GM19351 (cell line): ENCODE measurements around the gene AKAP13.
"Not testable (repeated sequence)": the region's sequence is repeated elsewhere in the genome, so short reads cannot be mapped to it uniquely, and the experiment has no call there.

Experiments
- ATAC-seq: cut with Tn5 transposase; IDR thresholded peaks from one replicate; pipeline ENCODE4 v1.9.1; 2021; ENCODE audit warnings: mild to moderate bottlenecking, moderate library complexity; ENCODE audit not compliant: unreplicated experiment

AKAP13 gene

DNA sequence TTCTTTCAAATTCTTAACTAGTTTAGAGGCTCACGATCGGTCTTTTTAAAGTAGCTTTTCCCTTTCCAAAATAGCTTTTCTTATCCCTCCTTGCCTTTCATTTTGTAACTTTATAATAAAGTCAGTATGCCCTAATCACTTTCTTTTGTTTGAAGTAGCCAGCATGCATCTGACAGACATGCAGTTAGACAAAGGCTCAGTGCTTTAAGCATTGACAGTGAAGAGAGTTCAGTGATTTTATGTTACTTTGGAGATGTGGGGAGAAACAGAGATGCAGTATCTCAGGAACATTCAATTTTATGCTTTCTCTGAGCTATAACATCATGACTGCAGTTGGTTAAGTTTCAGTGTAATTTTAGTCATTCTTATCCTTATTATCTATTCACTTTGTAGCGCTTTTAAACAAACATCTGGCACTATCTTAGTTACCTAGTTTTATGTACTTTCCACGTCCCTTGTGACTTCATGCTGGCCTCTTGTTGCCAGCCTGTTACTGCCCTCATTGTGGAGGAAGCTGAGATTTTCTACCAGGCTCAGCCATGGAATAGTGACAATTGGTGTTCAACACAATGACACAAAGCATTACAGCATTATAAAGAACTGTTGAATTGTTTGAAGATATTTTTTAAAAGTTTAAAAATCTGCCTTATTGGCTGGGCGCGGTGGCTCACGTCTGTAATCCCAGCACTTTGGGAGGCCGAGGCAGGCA lies 90.3 kb downstream of the AKAP13 start:
- ATAC-seq = no peak

DNA sequence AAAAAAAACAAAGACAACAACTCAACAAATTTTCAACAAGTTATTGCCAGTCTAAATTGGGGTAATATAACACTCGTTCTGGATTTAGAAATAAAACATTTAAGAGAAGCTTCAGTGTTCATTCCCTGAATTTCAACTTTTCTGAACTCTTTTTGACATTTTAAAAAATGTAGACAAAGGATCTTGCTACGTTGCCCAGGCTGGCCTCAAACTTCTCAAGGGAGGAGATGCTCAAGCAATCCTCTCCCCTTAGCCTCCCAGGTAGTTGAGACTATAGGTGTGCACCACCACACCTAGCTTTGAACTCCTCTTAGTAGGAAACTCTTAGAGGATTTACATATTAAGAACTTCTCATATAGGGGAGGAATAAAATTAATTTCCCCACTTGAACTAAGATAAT lies 91.9 kb downstream of the AKAP13 start:
- no peak for ATAC-seq

DNA sequence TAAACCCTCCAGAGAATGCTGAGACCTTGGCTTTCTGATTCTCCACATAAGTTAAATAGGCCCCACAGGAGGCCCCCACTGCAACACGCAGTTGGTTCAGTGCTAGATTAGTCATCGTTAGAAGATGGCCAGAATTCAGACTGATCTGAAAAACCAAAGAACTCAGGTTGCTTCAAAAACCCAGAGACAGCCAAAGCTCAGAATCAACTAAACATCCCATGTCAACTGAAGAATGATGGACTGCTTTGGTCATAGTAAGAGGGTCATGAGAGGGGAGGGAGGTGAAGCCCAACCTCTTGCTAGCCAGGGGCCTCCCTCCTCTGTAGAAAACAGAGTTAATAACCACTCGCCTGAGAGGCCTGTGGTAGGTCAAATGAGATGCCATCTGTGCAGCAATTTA lies 93.1 kb downstream of the AKAP13 start:
- ATAC-seq = peak; percentile 50

DNA sequence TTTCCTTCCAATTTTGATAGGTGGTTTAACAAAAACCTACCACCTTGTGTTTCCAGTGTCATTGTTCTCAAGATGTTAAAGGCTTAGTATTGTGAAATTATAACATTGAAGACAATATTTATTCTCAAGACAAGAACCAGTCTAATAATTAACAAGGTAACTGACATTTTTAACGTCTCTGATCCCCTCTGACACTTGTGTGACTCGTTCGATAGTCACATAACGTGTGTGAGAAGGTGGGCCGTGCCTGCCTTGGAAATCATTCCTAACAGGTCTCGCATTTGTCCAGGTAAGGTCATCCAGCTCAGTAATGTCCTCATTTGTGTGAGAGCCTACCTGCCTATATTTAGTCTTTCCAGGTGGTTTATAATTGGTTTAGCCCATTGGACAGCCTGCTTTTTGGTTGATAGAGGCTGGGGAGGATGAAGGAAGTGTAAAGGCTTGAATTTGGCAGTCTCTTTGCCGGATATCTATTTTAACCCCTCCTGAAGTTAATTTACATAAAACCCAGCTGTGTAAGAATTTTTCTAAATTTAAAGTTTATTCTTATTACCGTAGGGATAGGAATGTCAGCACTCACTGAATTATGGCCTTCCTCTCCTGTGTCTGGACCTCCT lies 94.4 kb downstream of the AKAP13 start:
- ATAC-seq = peak; percentile 63

DNA sequence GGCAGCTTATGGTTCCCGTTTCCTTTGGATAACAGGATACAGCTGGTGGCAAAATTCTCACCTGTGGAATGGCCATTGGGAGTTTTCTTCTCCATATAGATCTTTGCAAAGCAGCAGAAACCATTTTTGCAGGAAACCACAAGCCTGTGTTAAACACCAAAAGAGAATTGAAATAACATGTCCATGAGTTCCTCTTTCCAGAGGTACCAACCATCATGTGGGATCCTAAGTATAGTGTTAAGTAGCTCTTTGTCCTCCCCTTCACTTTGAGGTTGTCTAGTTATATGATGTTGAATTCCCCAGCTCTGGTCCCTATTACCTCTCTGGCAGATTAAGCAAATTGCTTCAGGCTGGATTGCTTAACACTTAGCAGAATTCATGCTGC lies 94.9 kb downstream of the AKAP13 start:
- ATAC-seq = peak; percentile 66

DNA sequence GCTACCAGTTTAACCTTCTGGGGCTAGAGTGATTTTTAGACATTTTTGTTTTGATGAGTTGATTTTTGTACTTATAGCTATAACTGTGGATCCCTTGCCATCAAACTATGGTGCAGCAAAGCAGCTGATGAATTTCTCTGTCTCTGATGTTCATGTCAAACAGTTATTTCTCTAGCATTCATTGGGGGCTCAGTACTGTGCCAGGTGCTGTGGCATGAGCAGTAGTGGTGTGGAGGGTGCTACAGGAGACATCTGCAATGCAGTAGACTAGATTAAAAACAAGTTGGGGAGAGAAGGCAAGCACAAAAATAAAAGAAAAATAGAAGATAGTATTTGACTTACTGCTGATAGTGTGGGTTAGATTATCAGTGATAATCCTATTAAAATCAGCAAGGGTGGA lies 95.3 kb downstream of the AKAP13 start:
- no peak for ATAC-seq

DNA sequence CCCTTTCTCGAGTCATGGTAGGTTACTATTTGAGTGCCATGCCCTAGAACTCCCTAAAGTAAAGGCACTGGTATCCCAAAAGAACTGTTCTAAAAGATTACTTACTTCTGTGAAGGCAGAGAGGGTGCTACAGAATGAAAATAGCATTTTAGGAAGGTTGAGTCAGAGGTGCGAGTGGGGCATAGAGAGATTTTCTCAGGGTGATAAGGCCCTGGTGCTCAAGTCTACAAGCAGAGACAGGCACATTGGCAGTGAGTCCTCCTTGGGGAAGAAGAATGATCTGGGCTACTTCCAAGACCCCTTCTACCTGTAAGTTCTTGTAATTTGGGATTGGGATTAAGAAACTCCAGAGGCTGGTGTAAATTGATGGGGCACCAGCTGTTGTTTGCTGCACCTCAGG lies 96.7 kb downstream of the AKAP13 start:
- ATAC-seq = no peak

DNA sequence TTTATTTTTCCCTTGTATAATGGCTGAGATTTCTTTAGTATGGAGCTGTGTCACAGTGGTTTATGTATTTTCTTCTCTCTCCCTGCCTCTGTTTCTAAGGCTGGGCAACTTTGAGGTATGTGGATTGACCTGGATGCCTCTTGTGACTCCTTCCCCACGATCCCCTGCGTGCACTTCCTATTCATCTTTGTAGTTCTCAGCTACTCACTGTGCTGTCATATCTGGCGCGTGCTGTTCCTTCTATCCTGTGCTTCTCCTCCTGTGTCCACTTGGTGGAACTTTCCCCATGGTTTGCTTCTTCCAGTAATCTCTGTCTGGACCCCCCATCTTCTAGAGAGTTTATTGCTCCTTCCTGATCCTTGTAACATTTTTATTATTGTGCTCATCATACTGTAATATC lies 97.3 kb downstream of the AKAP13 start:
- no peak for ATAC-seq

DNA sequence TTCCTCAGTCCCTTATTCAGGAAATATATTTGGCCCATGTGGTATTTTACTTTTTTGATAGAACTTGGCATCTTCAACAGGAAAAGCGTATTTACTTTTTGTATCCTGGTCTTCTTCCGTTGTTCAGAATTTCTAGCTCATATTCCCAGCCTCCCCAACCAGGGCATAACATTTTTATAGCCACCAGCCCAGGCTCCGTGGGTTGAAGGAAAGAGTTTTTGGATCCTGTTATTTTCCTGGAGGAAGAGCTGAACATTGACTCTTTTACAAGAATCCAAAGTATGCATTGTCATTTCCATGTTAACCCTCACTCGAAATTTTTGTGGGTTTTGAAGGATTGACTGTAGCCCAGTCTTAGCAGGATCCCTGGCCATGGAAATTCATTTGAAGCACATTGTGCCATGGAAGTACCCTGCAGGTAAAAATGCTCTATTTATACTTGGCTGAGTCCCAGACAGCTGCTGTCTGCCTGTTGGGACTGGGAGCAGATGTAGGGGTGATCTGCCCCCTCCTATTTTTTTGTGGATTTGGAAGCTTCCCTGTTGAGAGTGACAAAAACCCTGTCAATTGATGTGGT lies 98.8 kb downstream of the AKAP13 start:
- ATAC-seq = no peak

DNA sequence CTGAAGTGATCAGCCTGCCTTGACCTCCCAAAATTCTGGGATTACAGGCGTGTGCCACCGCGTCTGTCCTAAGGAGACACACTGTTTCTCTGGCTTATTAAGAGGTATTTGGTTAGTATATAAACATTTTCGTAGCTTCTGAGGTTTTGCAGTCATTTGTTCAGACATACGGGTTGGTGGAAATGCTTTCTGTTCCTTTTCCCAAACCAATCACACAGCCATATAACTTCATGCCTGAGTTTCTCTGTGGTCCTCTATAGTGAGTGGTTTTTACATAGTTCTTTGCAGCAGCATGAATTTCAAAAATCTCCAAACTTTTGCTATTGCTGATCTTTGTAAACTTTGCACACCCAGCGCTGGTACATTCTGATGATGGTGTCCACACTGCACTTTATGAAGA lies 100.5 kb downstream of the AKAP13 start:
- no peak for ATAC-seq

DNA sequence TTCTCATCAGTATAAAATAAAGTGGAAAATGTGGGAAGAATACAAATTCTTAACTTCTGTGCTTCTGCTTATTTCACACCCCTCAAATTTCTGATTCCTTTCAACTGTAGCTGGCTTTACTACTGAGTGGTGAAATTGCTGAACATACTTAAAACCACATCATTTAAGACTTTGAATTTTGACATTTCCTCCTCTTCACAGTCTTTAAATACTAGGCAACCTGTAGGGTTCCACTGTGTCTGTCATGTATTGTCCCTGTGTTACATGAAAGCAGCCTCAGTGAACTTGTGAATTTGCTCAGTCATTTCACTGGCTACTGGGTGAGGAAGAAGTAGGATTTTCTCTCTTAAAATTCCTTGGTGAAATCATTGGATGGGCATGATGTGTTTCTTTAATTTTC lies 101.1 kb downstream of the AKAP13 start:
- ATAC-seq = peak; percentile 46

DNA sequence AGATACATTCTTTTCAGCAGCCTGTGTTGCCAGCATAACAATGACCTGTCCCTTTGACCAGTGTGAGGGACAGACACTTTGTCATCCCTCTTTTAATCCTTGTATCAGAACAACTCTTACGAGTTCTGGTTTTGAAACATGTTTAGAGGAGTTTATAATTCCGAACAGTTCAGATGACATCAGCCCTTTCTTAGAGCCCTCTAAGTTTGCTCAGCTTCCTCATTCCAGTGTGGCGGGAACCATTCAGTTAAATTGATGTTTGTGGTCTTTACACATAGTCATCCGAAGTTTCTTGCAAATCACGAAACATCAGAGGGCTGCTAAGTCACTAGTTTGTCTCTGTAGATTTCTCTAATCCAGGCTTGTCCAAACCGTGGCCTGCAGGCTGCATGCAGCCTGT lies 102.5 kb downstream of the AKAP13 start:
- peak; percentile 63 for ATAC-seq

DNA sequence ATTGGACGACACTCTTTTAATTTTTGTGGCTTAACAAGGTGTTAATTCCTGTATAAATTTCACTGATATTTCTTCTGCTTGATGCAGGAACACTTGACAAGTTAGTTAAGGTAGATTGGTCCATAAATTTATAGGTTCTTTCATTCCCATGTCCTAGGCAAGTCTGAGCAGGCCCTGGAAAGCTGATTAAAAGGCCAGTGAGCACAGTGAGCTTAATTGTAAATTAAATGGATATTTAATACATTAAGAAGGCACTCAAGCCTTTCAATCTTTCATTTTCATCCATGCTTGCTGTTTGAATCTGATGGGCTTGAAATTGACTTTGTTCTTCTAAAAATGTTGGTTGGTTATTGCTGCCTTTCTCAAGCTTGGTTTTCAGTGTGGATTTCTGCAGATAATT lies 103.6 kb downstream of the AKAP13 start:
- not testable (repeated sequence) for ATAC-seq

DNA sequence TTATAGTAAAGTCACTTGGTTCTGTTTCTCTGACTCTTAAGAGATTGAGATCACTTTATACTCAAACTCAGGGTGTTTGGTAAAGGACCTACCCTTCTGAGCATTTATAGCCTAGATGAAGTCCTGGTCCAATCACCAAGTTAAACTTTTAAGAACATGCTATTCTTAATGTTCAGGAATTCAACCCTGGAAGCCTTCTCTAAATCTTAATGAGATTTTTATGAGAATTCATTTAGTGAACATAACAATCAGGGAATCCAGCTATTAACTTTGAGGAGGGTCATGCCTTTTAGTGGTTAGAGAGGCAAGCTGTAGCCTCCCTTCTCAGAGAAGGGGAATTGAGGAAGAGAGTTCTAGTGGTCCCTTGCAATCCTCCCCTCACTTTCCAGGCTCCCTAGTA lies 104.5 kb downstream of the AKAP13 start:
- ATAC-seq = not testable (repeated sequence)

DNA sequence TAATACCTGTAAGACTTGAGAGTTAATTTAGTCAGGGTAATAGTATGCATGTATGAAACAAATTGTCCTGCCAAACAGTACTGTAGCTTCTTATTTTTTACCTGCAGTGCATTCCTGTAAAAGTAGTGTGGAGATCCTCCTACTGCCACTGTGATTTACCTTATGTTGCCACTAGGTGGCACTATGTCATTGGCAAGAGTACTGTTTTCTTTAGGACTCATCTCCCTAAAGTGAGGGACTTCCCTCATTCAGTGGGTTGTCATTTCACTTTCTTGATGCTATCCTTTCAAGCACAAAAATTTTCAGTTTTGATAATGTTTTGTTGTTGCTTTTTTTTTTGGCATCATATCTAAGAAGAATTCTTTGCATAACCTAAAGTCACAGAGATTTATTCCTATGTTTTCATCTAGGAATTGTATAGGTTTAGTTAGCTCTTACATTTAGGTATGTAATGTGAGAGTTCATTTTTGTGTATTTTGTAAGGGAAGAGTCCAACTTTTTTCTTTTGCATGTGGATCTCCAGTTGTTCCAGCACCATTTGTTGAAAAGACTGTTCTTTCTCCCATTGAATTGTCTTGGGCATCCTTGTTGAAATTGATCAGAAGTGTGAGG lies 105.7 kb downstream of the AKAP13 start:
- ATAC-seq = peak; percentile 50

DNA sequence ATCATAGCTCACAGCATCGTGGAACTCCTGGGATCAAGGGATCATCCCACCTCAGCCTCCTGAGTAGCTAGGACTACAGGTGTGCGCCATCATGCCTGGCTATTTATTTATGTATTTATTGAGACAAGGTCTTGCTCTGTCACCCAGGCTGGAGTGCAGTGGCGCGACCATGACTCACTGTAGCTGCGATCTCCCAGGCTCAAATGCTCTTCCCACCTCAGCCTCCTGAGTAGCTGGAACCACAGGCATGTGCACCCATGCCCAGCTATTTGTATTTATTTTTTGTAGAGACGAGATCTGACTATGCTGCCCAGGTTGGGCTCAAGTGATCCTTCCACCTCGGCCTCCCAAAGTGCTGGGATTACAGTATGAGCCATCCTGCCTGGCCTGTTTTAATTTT lies 107.4 kb downstream of the AKAP13 start:
- ATAC-seq = not testable (repeated sequence)

DNA sequence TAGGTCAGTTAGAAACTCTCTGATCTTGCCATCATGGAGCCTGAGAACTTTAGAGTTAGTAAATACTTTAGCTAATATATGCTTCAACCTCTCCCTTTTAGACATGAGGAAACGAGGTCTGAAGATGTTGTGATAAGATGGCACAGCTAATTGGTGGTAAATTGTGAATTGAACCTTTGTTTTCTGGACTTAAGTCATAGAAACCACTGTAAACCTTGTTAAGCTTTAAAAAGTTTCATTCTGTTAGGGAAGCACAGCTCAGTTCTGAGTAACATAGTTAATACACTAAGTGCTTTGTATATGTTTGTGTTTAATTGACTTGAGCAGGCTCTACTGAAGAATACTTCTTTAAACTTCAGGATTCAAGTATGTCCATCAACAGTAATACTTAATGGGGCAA lies 108.6 kb downstream of the AKAP13 start:
- ATAC-seq = no peak

DNA sequence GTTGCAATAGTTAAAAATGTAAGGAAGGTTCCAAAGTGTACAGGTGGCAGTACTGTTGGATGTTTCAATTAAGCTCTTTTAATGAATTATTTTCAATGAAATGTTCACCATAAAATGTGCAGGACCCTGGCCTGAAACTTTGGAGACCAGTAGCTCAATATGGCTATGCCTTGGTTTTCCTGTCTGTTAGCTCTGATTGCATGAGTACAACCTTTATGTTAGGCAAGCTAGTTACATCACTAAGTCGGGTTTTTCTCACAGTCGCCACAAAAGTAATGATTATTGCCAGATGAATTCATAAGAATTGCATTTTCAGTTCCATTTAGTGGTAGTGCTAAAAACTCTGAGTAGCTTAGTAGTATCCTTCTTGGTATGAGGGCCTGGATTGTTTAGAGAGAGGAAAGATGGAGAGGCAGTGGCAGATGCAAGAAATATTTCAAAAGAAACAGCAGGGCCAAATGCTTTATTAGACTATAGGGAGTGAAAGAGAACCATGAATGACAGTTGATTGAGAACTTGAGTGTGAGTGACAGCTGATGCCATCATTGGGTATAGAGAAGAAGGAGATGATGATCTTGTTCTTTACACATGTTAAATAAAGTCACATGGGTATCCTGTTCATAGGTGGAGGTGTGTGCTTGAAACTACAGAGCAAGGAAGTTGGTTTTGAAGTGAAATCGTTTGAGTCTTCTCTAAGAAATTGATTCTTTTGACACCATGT lies 109.5 kb downstream of the AKAP13 start:
- no peak for ATAC-seq

DNA sequence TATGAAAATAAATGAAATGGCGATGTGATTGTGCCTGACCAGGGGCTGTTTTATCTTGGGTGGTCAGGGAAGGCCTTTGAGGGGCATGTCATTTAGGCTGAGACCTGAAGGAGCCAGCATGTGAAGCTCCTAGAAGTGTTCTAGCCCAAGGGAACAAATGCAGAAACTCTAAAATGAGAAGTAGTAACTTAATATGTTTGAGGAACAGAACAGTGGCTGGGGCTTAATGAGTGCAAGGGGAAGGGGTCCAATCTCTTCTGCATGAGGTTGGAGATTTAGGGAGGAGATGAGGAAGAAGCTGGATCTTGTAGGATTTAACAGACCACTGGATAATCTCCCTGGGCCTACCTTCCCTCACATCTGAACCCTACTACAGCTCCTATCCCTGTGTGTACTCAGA lies 110.5 kb downstream of the AKAP13 start:
- no peak for ATAC-seq

DNA sequence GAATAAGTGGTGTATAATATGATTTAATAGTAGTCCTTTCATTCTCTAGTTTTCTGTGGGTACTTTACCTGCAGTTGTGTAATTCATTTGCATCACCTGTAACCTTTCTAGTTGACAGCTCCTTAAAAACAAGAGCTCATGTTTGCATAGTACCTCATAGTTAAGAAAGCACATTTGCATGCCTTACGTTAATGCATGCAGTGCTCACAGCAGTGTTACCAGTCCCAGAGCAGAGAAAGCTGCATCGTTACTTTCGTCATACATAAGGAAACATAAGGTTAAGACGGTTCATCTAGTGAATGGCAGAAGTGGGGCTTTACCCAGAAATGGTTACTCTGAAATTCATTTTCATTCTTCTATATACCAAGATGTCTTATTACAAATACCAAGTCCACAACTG lies 111.3 kb downstream of the AKAP13 start:
- no peak for ATAC-seq

DNA sequence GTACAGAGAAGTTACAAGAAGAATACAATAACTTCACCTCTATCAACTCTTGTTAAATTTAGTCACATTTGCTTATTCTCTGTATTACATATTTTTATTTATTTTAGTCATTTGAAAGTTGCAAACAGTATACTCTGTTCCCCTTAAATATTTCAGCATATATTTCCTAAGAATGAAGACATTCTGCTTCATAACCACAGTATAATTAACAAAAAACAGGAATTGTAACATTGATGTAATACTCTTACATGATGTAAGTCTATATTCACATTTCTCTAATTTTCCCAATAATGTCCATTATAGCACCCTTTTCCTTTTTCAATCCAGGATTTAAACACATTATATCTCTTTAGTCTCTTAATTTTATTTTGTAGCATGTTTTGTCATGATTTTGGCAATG lies 112.0 kb downstream of the AKAP13 start:
- ATAC-seq = no peak
